GM21515 (cell line): ENCODE results near the gene CCDC32.

Experiments used
- ATAC-seq: cut with Tn5 transposase; IDR thresholded peaks from one replicate; pipeline ENCODE4 v1.9.1; 2021; ENCODE audit not compliant: unreplicated experiment

Gene CCDC32

GRCh38 chr15:40513609-40514008 lies 51.2 kb downstream of the CCDC32 start:
- ATAC-seq: no peak

- ATAC-seq: no peak
Measured at GRCh38 chr15:40512440-40512839, 52.4 kb downstream of the CCDC32 start.

- ATAC-seq: no peak
Measured at GRCh38 chr15:40511472-40512133, 53.2 kb downstream of the CCDC32 start.

- no peak for ATAC-seq
Measured at GRCh38 chr15:40511093-40511471, 53.8 kb downstream of the CCDC32 start.

- no peak for ATAC-seq
Measured at GRCh38 chr15:40510201-40510600, 54.6 kb downstream of the CCDC32 start.

- ATAC-seq: no peak
Measured at GRCh38 chr15:40508216-40508615, 56.6 kb downstream of the CCDC32 start.

GRCh38 chr15:40506964-40507571 lies 57.8 kb downstream of the CCDC32 start:
- no peak for ATAC-seq
